Thoracic aorta (tissue), 2 donors: Measurements from ENCODE around the gene YJEFN3. TPM values are rescaled to one million over a fixed set of nuclear protein-coding genes. Genes with fewer than 3 reads are reported as not detected.

Experiments
- ATAC-seq: fragments of 150-250 bp; one replicate; pipeline ENCODE4 v1.8.0; 2017; ENCODE audit warnings: low read depth; ENCODE audit not compliant: insufficient number of reproducible peaks, low FRiP score
- DNase-seq: peaks from one replicate; pipeline ENCODE4 v3.0.0-alpha.2; 2020; ENCODE audit warnings: low spot score
- H3K27ac ChIP-seq, 2 donors: fragments of 200-600 bp; sonication (generic); 1 replicate in 1 of 2; 2 replicates in 1 of 2; pipeline ENCODE4 v1.5.1; 2016; ENCODE audit warnings: mild to moderate bottlenecking in 2 of 2, moderate library complexity in 2 of 2
- H3K27me3 ChIP-seq: fragments of 200-600 bp; sonication (generic); replicated peaks from 2 replicates; pipeline ENCODE4 v1.6.0; 2016; ENCODE audit warnings: mild to moderate bottlenecking; ENCODE audit not compliant: insufficient read depth
- H3K36me3 ChIP-seq: fragments of 200-600 bp; sonication (generic); one replicate; pipeline ENCODE4 v1.5.1; 2016
- H3K4me1 ChIP-seq, 2 donors: fragments of 200-600 bp; sonication (generic); 1 replicate in 1 of 2; 2 replicates in 1 of 2; pipeline versions ENCODE4 v1.5.1 to v1.6.0; 2016; ENCODE audit warnings: low read depth in 2 of 2, mild to moderate bottlenecking in 1 of 2; ENCODE audit not compliant: control insufficient read depth in 1 of 2
- H3K4me3 ChIP-seq: fragments of 200-600 bp; sonication (generic); 2 replicates; pipeline ENCODE4 v1.5.1; 2016; ENCODE audit warnings: mild to moderate bottlenecking
- H3K9me3 ChIP-seq: fragments of 200-600 bp; sonication (generic); 2 replicates; pipeline ENCODE4 v1.5.1; 2016
- total RNA-seq, 2 donors: library from RNA; depleted of rRNA; stranded (reverse); fragments of >200 nt; gene quantifications; one replicate each; pipeline versions ENCODE4 v1.1.0 to v1.2.3, GENCODE V29; 2016
- TF ChIP-seq, protein P1 (sequence below): fragments of 200-600 bp; sonication (generic); IDR thresholded peaks from one replicate; pipeline ENCODE4 v1.5.1; 2019; ENCODE audit warnings: antibody characterized with exemption

Gene YJEFN3, protein sequence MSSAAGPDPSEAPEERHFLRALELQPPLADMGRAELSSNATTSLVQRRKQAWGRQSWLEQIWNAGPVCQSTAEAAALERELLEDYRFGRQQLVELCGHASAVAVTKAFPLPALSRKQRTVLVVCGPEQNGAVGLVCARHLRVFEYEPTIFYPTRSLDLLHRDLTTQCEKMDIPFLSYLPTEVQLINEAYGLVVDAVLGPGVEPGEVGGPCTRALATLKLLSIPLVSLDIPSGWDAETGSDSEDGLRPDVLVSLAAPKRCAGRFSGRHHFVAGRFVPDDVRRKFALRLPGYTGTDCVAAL
- 1 to 10 TPM; 2.0 to 7.9 TPM for total RNA-seq

DNA sequence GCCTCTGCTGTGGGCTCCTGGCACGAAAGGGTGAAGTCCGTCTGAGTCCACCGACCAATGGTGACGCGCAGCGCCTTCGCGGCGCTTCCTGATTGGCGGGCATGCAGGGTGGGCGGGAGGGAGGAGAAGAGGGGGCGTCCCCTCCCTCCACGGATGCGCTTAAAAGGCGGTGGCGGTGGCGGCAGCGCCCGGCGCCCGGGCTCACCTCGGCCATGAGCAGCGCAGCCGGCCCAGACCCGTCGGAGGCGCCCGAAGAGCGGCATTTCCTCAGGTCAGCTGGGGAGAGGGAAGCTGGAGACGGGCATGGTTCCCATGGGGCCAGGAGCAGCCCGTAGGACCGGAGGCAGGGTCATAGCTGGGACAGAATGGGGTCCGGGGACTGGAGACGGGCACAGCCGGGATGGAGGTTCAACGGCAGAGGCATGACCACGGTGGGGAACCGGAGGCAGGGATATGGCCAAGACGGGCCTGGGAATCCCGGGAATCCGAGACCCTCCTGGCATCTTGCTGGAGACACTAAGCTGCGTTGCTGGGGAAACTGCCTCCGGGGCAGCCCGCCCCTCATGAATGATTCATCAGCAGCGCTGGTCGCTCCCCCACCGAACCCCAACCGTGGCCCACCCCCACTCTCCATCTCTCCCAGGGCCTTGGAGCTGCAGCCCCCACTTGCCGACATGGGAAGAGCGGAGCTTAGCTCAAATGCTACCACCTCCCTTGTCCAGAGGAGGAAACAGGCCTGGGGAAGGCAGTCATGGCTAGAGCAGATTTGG, at the start of gene YJEFN3:
YJEFN3 (plus strand) TSS at position 191 of the 770 bp plus-strand sequence; CDS start at position 213, 22 bp downstream.
- Histone ChIP-seq H3K9me3 (no peaks in the 10 kb centered on the region), H3K4me1 (no peaks in the 10 kb centered on the region), H3K27ac (no peak within 1 kb of the TSS), H3K4me3 (no peak within 1 kb of the TSS), H3K36me3 (peaks cover 22% of the 10 kb centered on the region), H3K27me3 (no peaks in the 10 kb centered on the region)
- no peak for ATAC-seq
- DNase-seq, result no peak
- TF ChIP-seq, protein P1, sequence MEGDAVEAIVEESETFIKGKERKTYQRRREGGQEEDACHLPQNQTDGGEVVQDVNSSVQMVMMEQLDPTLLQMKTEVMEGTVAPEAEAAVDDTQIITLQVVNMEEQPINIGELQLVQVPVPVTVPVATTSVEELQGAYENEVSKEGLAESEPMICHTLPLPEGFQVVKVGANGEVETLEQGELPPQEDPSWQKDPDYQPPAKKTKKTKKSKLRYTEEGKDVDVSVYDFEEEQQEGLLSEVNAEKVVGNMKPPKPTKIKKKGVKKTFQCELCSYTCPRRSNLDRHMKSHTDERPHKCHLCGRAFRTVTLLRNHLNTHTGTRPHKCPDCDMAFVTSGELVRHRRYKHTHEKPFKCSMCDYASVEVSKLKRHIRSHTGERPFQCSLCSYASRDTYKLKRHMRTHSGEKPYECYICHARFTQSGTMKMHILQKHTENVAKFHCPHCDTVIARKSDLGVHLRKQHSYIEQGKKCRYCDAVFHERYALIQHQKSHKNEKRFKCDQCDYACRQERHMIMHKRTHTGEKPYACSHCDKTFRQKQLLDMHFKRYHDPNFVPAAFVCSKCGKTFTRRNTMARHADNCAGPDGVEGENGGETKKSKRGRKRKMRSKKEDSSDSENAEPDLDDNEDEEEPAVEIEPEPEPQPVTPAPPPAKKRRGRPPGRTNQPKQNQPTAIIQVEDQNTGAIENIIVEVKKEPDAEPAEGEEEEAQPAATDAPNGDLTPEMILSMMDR, result no peak

DNA sequence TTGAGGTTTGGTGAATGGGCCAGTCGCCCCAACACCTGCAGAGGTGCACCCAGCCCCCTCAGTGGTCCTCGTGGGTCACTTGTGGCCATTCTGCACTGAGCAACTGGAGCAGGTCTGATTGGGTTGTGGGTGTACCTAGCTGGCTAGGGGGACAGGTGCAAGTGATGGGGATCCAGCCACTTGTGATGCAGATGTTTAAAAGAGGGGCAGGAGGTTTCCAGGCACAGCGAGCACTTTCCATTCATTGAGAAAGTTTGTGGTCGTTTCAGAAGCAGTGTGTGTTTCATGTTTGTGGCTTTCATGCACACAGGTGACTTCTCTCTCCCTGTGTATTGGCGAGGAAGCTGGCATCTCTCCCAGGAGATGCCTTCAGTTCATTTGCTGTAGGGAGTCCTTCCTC, 48.0 kb upstream of the YJEFN3 start:
- TF ChIP-seq, protein P1, result no peak
- Histone ChIP-seq H3K9me3 (no peaks in the 10 kb centered on the region), H3K4me1 (peaks cover 0 to 8% of the 10 kb centered on the region in 2 donors), H3K4me3 (no peak overlapping the region), H3K36me3 (no peaks in the 10 kb centered on the region), H3K27me3 (no peaks in the 10 kb centered on the region), H3K27ac (no peak overlapping the region)
- no peak for ATAC-seq
- no peak for DNase-seq

DNA sequence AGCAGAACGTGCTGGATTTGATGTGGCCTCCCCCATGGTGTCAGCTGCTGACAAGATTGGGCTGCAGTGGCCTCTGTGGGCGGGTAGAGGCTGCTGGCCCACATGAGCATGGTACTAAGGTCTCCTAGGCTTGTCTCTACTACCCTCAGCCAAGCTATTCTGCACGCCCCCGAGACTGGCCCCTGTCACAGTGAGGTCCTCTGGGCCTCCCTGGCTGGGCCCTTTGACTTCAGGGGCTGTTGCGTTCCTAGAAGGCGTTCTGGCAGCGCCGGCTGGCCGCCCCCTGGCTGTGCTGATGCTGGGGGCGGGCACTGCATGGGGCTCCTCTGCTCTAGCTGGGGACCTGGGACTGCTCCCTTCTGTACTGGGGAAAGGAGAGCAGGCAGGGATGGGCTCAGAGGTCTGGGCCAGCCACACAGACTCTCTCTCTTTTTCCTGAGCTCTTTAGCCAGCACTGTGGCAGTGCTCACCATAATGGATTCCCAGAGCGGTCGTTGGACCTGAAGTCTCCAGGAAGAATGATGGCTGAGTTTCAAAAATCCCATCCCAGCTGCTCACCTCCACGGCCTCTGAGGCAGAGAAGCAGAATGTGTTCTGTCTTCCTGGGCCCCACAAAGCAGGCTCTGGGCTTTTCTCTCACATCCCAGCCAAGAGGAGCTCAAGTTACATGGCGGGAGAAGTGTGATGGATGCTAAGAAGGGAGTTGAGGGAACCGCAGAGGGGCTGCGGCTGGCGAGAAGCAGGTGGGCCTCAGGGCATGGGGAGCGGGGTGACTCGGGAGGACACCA, 45.7 kb upstream of the YJEFN3 start:
- ATAC-seq (no peak), DNase-seq (no peak)
- no peak overlapping the region for H3K4me3 ChIP-seq

DNA sequence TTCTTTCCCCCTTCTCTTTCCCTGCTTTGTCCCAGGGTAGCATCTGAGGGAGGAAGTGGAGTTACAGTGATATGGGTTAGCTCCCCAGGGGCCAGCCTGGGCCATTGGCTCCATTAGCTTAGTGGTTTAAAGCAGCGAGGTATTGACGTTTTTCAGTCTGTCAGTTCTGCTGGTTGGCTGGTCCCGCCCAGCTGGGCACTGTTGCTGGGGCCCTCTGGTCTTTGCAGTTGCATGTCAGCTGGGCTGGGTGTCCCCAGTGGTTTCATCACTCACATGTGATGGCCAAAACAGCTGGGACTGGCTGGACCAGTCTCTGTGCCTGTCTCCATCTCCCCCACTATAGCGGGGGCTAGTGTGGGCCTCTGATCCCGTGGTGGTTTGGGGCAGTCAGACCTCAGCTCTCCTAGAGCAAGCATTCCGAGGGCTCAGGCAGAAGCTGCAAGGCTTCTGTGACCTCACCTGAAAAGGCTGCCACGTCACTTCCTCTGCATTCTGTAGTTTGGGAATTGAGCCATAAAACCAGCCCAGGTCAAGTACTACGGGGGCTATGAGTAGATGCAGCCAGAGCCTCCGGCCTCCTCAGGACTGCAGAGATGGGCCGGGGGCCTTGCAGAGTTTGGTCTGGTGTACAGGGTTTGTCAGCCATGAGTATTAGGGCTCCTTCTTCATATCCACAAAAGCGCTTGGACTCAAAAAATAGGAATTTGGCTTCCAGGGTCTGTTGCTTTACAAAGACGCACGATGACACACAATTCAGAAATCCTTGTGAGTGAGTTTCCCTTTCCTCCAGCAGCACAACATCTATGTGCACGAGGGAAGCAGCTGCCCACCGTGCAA, 43.3 kb upstream of the YJEFN3 start:
- Histone ChIP-seq H3K27me3 (no peaks in the 10 kb centered on the region), H3K4me1 (peaks cover 23 to 36% of the 10 kb centered on the region in 2 donors), H3K4me3 (no peak overlapping the region), H3K9me3 (no peaks in the 10 kb centered on the region), H3K36me3 (no peaks in the 10 kb centered on the region), H3K27ac (no peak overlapping the region)
- ATAC-seq (no peak), DNase-seq (no peak)
- TF ChIP-seq, protein P1, result no peak

More for the DNA sequence above, 45.7 kb upstream of the YJEFN3 start:
- no peaks in the 10 kb centered on the region for H3K27me3 ChIP-seq
- TF ChIP-seq, protein P1, result no peak
- H3K4me1 ChIP-seq, result peaks cover 3 to 12% of the 10 kb centered on the region in 2 donors
- no peaks in the 10 kb centered on the region for H3K36me3 ChIP-seq
- no peaks in the 10 kb centered on the region for H3K9me3 ChIP-seq
- no peak overlapping the region for H3K27ac ChIP-seq
